Measurements from ENCODE around the gene FXR2.

The FXR2 gene

DNA sequence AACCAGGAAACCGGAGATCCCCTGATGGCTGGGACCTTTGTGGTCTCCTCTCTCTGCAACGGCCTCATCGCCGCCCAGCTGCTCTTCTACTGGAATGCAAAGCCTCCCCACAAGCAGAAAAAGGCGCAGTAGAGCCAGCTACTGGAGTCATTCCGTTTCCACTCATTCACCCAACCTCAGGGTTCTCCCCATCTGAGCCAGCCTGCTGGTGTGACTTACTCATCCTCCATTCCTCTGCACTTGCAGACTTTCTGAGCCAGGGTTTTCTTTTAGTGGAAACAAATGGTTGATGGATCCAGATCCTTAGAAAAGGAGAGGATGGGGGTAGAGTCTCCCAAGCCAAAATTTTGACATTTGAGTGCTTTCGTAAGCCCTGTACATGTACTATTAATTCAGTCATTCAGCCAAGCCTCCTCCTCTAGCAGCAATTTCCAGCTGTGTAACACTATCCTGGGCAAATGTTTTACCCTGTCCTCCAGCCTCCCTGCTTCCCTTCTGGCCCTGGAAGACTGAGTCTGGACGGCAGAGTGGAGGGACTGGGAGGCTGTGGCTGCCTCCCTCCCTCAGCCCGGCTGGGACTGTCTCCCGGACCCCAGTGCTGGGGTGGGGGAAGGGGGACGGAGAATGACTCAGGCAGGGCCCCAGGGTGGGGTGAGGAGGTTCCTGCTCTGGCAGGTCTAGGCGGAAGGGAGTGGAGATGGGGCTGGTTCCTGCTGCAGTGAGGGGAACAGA, 27.1 kb downstream of the FXR2 start:
- no peak for DNase-seq

DNA sequence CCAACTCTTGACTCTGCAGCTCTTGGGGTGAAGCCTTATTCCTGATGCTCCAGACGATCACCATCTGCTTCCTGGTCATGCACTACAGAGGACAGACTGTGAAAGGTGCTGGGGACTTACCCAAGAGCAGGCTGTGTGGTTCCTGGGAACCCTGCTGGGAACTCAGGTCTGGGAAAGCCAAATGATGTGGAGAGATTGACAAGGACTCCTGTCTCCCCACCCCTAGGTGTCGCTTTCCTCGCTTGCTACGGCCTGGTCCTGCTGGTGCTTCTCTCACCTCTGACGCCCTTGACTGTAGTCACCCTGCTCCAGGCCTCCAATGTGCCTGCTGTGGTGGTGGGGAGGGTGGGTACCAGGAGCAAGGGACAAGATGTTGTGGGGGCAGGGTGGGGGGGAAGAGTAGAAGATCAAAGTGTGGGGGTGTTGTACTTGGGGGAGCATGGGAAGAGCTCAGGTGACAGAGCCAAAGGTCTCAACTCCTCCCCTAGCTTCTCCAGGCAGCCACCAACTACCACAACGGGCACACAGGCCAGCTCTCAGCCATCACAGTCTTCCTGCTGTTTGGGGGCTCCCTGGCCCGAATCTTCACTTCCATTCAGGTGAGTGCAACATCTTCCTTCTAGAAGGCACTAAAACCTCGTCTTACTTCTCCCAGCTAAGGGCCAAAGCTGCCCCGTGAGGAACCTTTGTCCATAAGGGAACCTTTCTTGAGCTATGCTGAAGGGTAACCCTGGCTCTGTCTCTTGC, 27.9 kb downstream of the FXR2 start:
- no peak for DNase-seq

DNA sequence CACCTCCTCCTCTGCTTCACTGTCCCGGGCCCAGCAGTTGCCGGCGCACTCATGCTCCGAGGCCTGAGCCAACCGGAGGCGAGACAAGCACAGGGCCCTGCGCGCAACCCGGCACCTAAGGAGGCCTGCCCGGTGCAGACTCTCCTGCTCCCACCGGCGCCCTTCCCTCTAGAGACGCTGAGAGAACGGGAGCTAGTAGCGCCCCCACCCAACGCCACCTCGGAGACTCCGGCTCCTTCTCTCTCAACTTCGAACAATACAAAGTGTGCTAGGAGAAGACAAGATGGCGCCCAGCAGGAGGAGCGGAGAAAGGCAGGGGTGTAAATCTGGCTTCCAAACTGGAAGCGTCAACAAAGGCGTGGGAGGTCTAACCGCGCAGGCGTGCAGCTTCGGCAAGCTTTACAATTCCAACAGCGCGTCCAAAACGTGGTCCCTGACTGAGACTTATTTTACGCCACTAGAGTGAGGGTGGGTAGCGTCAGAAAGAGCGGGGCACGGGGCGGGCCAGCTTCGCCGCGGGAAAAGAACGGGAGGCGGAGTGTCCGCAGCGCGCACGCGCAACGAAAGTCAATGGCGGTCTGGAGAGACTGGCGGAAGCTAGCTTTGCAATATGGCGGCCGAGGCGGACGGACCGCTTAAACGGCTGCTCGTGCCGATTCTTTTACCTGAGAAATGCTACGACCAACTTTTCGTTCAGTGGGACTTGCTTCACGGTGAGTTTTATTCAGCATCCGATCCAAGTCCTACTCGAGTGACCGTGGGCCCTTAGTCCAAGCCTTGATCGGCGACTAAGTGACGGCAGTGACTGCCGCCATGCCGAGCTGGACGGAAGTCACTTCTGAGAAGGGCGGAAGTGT, 31.2 kb downstream of the FXR2 start, which contains the start of gene MPDU1:
MPDU1 (plus strand) TSS at position 600 of the 857 bp plus-strand sequence; CDS start at position 611, 11 bp downstream.
- DNase-seq: peak; percentile 88

DNA sequence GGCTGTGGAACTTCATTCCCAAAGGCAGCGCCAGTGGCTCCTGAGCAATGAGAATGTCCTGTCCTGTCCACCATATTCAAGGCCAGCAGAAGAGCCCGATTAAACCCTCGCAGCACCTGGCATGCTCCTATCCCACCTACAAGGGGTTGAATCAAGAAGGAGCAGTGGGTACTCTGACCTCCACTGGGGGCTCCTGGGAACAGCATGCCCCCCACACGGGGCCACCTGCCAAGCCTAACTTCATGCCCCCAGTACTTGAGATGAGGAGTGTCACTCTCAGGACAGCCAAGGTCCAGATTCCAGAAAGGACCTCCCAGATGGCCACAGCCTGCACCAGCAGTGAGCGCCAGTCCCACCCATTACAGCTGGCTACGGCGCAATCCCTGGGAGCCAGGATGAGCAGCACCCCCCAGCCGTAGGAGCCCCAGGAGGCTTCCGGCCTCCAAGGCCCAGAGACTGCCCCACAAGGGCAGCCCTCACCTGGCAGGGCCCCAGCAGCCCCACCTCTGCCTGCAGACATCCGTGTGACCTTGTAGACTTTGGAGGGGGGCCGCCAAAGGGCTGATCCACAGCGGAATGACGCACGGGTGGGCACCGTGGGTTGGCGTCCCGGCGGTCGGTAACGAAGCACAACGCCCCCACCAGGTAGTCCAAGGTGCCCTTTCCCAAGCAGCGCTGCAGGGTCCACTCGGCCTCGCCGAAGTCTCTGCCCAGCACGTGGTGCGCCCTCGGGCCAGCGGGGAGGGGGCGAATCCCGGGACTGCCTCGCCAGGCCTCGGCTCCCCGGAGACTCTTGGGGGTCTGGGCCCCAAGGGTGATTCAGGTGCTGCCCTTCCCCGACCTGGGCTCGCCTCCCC, 32.1 kb downstream of the FXR2 start:
- no peak for DNase-seq

DNA sequence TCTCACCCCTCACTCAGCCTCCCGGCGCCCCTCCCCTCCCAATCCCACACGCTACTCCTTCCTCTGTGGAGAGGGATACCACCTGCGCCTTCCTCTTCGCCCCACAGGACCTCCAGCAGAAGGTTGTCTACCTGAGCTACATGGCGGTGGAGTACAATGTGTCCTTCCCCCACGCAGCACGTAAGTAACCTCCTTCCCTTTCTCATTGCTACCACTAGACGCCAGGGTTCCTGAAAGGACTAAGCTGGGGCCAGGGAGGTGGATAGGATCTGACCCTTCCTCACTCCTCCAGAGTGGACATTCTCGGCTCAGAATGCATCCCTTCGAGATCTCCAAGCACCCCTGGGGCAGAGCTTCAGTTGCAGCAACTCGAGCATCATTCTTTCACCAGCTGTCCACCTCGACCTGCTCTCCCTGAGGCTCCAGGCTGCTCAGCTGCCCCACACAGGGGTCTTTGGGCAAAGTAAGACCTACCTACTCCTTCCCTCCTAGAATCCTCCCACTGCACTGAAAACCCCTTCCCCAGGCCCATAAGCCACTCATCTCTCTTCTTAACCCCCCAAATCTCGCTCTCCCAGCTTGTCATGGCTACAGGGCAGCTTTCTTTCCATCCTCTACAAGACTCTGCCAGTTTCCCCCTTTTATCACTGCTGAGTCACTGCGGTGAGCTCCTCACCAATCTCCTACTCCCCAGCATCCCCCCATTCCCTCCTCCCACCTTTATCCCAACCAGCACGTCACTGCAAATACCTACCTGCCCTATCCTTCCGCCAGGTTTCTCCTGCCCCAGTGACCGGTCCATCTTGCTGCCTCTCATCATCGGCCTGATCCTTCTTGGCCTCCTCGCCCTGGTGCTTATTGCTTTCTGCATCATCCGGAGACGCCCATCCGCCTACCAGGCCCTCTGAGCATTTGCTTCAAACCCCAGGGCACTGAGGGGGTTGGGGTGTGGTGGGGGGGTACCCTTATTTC, 33.8 kb downstream of the FXR2 start:
- no peak for DNase-seq

DNA sequence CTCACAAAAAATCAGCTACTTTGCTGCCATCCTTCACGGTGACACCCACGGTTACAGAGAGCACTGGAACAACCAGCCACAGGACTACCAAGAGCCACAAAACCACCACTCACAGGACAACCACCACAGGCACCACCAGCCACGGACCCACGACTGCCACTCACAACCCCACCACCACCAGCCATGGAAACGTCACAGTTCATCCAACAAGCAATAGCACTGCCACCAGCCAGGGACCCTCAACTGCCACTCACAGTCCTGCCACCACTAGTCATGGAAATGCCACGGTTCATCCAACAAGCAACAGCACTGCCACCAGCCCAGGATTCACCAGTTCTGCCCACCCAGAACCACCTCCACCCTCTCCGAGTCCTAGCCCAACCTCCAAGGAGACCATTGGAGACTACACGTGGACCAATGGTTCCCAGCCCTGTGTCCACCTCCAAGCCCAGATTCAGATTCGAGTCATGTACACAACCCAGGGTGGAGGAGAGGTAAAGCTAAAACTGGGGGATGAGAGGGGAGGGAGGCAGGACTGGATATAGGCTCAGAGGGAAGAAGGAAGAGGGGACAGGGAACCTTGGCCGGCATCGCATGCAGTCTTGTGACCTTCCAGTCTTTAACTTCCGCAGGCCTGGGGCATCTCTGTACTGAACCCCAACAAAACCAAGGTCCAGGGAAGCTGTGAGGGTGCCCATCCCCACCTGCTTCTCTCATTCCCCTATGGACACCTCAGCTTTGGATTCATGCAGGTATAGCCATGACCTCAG, 34.7 kb downstream of the FXR2 start:
- DNase-seq: no peak

DNA sequence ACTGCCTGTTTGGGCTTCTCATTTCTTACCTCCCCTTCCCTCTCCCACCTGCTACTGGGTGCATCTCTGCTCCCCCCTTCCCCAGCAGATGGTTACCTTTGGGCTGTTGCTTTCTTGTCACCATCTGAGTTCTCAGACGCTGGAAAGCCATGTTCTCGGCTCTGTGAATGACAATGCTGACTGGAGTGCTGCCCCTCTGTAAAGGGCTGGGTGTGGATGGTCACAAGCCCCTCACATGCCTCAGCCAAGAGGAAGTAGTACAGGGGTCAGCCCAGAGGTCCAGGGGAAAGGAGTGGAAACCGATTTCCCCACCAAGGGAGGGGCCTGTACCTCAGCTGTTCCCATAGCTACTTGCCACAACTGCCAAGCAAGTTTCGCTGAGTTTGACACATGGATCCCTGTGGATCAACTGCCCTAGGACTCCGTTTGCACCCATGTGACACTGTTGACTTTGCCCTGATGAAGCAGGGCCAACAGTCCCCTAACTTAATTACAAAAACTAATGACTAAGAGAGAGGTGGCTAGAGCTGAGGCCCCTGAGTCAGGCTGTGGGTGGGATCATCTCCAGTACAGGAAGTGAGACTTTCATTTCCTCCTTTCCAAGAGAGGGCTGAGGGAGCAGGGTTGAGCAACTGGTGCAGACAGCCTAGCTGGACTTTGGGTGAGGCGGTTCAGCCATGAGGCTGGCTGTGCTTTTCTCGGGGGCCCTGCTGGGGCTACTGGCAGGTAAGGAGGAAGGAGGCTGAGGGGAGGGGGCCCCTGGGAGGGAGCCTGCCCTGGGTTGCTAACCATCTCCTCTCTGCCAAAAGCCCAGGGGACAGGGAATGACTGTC, 35.5 kb downstream of the FXR2 start, which contains the start of gene CD68:
CD68 (plus strand) TSS at position 638 of the 833 bp plus-strand sequence; CDS start at position 678, 40 bp downstream.
- peak; percentile 60 for DNase-seq

DNA sequence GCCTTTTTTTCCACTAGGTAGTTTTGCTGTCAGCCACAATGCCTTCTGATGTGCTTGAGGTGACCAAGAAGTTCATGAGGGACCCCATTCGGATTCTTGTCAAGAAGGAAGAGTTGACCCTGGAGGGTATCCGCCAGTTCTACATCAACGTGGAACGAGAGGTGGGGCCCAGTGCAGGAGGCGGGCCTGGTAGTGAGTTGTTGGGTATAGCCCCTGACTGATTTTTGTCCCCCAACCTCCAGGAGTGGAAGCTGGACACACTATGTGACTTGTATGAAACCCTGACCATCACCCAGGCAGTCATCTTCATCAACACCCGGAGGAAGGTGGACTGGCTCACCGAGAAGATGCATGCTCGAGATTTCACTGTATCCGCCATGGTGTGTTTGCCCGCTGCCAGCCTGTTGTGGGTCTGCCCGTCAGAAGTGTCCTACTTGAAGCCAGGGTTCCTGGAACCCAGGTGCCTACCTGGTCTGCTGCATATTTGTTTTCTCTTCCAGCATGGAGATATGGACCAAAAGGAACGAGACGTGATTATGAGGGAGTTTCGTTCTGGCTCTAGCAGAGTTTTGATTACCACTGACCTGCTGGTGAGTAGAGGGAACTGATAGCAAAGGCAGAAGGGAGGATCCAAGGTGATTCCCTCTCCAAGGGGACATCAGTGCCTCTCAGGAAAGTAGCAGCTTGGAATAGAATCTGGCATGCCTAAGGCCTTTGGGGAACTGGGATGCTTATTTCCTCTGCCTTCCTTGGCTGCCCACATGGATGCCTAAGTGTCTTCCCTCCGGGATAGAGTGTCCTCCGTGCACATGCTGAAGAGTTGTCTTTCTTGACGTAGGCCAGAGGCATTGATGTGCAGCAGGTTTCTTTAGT, 37.1 kb downstream of the FXR2 start:
- DNase-seq: no peak

DNA sequence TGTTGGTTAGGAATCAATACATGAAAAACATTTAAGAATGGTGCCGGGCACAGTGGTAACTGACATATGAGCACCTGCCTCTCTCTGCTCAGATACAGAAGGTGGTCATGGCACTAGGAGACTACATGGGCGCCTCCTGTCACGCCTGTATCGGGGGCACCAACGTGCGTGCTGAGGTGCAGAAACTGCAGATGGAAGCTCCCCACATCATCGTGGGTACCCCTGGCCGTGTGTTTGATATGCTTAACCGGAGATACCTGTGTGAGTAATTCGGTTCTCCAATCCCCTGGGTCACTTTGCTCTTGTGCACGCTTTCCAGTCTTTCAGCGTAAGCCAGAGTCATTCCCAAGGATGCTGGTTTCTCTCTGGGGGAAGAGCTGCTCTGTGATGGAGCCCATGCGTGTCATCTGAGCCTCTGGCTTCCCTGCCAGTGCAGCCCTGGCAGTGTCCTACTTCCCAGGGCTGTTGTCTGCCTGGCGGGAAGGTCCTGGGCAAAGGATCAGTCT, 38.2 kb downstream of the FXR2 start:
- DNase-seq: no peak

DNA sequence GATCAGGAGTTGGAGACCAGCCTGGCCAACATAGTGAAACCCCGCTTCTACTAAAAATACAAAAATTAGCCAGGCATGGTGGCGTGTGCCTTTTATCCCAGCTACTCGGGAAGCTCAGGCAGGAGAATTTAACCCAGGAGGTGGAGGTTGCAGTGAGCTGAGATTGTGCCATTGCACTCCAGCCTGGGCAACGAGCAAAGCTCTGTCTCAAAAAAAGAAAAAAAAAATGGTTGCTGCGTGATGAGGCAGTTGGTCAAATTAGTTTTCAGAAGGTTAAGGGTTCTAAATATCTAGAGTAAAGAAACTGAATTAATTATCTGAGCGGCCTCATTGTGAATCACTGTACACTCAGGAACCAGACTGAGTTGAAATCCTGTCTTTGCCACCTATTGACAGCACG, 38.7 kb downstream of the FXR2 start:
- no peak for DNase-seq

DNA sequence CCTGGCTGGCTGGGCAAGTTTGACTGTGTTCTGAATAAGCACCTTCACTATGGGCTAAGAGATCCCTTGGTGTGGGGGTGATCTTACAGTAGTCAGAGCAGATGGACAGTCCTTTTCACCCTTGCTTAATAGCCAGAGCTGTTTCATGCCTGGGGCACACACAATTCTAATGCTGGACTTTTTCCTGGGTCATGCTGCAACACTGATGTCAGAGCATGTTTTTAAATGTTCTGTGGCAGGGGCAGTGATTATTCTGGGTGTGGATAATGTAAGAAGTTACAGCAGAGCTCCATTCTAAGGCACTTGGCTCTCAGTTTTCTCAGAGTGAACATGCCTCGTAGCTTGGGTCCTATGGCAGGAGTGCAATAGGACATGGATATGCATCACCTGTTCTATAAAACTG, 39.2 kb downstream of the FXR2 start:
- DNase-seq: no peak

DNA sequence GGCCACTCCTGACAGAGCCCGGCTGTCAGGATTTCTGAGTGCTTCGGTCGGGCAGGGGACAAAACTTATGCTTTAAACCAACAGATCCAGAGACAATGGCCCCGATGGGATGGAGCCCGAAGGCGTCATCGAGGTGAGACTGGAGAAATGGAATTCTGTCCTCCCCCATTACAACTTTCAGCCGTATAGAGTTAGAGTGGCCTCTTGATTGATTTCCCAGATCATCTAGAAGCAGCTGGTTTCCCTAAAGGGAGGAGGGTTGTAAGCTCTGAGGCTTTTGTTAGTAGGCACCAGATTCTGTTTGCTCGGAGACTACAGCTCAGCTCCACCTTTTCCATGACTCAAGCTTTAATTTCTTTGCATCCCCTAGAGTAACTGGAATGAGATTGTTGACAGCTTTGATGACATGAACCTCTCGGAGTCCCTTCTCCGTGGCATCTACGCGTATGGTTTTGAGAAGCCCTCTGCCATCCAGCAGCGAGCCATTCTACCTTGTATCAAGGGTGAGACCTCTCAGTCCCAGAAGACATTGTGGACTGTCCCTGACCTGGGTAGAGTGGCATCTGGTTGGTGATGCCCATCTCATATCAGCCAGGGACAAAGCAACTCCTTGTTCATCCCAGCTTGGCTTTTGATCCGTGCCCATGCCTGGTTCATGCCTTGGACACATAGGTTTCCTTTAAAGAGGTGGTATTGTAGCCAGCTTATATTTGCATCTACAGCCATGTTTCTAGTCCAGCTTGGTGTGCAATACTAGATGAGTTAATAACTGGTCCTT, 40.3 kb downstream of the FXR2 start:
- no peak for DNase-seq

DNA sequence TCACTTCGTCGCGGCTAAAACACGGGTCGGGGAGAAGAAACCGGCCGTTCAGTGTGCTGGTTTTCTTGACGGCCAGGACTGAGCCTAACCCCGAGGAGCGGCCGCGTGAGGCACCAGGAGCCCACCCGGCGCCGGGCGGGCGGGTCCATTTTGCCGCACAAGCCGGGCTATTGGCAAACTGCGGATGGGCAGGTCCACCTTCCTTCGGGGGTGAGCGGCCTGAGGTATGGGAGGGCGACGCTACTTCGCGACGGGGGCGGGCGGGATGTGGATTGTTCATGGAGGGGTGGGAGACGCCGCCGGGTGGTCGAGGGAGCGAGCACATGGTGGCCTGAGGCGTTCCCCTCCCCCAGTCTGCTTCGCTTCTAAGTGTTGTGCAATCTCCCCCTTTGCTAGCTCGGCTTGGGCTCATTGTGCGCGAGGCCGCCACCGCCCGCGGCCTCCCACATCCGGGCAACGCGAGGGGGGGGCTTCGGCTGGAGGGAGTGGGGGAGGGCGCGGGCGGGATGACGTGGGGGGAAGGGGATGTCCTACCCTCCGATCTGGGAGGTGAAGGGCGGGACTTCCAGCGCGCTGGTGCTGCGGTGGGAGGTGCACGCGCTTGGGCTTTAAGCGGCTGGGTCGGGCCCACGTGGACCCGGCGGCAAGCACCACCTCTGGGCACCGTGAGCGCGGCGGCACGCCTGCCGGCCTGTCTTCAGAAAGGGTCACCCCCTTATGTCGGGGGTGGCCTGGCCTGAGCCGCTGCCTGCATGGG, 41.2 kb downstream of the FXR2 start:
- peak; percentile 87 for DNase-seq

DNA sequence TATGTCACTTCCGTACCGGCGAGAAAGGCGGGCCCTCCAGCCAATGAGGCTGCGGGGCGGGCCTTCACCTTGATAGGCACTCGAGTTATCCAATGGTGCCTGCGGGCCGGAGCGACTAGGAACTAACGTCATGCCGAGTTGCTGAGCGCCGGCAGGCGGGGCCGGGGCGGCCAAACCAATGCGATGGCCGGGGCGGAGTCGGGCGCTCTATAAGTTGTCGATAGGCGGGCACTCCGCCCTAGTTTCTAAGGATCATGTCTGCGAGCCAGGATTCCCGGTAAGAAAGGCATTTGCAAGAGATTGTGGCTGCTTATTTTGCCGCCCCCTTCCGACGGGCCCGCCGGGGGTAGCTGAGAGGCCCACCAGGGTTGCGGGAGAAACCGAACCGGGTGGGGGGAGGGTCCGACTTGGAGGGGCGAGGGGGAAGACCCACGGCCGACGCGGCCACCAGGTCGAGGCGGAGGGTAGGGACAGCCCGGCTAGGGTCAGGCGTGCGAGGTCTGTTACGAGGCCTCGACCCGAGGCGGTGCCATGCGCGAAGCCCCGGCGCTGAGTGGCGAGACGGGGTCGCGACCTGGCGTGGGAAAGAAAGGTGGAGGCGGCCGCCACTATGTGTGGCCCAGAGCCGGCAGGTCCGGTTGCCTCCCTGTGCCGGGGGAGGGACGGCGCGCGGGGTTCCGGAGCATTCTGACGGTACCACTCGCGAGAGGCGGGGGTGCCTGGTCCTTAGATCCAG, 41.9 kb downstream of the FXR2 start:
- DNase-seq: peak; percentile 99

DNA sequence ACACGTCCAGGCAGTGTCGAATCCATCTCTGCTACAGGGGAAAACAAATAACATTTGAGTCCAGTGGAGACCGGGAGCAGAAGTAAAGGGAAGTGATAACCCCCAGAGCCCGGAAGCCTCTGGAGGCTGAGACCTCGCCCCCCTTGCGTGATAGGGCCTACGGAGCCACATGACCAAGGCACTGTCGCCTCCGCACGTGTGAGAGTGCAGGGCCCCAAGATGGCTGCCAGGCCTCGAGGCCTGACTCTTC, 42.4 kb downstream of the FXR2 start:
- no peak for DNase-seq

DNA sequence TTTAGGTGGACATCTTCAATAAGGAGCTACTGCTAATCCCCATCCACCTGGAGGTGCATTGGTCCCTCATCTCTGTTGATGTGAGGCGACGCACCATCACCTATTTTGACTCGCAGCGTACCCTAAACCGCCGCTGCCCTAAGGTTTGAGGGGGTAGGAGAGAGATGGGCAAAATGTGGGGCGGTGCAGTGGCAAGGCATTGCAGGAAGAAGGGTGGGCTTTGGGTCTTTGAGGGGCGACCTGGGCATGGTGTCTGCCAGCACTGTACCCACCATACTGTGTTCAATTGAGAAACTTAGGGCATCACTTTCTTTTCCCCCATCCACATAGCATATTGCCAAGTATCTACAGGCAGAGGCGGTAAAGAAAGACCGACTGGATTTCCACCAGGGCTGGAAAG, 44.3 kb downstream of the FXR2 start:
- no peak for DNase-seq
